Type B pancreatic cell (in vitro differentiated cells): Measurements from ENCODE around the gene TOR1AIP1. TPM values are rescaled to one million over a fixed set of nuclear protein-coding genes. Genes with fewer than 3 reads are reported as not detected.
"Not testable (repeated sequence)": the region's sequence is repeated elsewhere in the genome, so short reads cannot be mapped to it uniquely, and the experiment has no call there.

ENCODE experiments used
- DNase-seq: peaks from one replicate; pipeline ENCODE4 v3.0.0; 2021; ENCODE audit warnings: mixed read lengths; ENCODE audit not compliant: unreplicated experiment; ENCODE audit errors: extremely low spot score
- H3K27ac Mint-ChIP-seq: 2 replicates; pipeline ENCODE4 v1.8.0; 2021; ENCODE audit warnings: mild to moderate bottlenecking, mixed read lengths
- H3K27me3 Mint-ChIP-seq: 2 replicates; pipeline ENCODE4 v1.8.0; 2021; ENCODE audit warnings: mixed read lengths
- H3K36me3 Mint-ChIP-seq: 2 replicates; pipeline ENCODE4 v1.8.0; 2021; ENCODE audit warnings: mixed read lengths
- H3K4me1 Mint-ChIP-seq: one replicate; pipeline ENCODE4 v1.8.0; 2021; ENCODE audit warnings: mixed read lengths; ENCODE audit not compliant: unreplicated experiment
- H3K4me3 Mint-ChIP-seq: 2 replicates; pipeline ENCODE4 v1.8.0; 2021; ENCODE audit warnings: mild to moderate bottlenecking, mixed read lengths
- H3K9me3 Mint-ChIP-seq: 2 replicates; pipeline ENCODE4 v1.8.0; 2021; ENCODE audit warnings: mixed read lengths
- long read RNA-seq: library from polyadenylated mRNA; unstranded; transcript quantifications from one replicate; pipeline ENCODE4 v2.0.0, GENCODE V29; 2020
- total RNA-seq: library from RNA; stranded (reverse); gene quantifications from 2 replicates; pipeline ENCODE4 v1.2.1, GENCODE V29; 2021; ENCODE audit warnings: low replicate concordance
- TF ChIP-seq, protein P1 (sequence below): fragments of 200-600 bp; sonication (generic); conservative IDR thresholded peaks from 2 replicates; pipeline ENCODE4 v1.5.0; 2021; ENCODE audit warnings: antibody characterized with exemption, mild to moderate bottlenecking

TOR1AIP1 gene, protein sequence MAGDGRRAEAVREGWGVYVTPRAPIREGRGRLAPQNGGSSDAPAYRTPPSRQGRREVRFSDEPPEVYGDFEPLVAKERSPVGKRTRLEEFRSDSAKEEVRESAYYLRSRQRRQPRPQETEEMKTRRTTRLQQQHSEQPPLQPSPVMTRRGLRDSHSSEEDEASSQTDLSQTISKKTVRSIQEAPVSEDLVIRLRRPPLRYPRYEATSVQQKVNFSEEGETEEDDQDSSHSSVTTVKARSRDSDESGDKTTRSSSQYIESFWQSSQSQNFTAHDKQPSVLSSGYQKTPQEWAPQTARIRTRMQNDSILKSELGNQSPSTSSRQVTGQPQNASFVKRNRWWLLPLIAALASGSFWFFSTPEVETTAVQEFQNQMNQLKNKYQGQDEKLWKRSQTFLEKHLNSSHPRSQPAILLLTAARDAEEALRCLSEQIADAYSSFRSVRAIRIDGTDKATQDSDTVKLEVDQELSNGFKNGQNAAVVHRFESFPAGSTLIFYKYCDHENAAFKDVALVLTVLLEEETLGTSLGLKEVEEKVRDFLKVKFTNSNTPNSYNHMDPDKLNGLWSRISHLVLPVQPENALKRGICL
- 22.7 and 25.8 TPM in 2 replicates for total RNA-seq
- long read RNA-seq, full-length matches to known transcripts = 45 of 56 reads
- long read RNA-seq, partial matches to known transcripts = 3 of 56 reads
- long read RNA-seq, other reads (novel, unspliced or antisense) = 8 of 56 reads

GRCh38 chr1:179882253-179883039 lies at the start of gene TOR1AIP1:
TOR1AIP1 (plus strand) TSS chr1:179882285; CDS start chr1:179882503, 218 bp downstream.
- peaks cover 3% of the 10 kb centered on the region for H3K36me3 Mint-ChIP-seq
- peak within 1 kb of the TSS; percentile 100 for H3K27ac Mint-ChIP-seq
- H3K27me3 Mint-ChIP-seq = no peaks in the 10 kb centered on the region
- no peaks in the 10 kb centered on the region for H3K9me3 Mint-ChIP-seq
- DNase-seq = peak; percentile 98
- peak within 1 kb of the TSS; percentile 98 for H3K4me3 Mint-ChIP-seq
- TF ChIP-seq, protein P1, sequence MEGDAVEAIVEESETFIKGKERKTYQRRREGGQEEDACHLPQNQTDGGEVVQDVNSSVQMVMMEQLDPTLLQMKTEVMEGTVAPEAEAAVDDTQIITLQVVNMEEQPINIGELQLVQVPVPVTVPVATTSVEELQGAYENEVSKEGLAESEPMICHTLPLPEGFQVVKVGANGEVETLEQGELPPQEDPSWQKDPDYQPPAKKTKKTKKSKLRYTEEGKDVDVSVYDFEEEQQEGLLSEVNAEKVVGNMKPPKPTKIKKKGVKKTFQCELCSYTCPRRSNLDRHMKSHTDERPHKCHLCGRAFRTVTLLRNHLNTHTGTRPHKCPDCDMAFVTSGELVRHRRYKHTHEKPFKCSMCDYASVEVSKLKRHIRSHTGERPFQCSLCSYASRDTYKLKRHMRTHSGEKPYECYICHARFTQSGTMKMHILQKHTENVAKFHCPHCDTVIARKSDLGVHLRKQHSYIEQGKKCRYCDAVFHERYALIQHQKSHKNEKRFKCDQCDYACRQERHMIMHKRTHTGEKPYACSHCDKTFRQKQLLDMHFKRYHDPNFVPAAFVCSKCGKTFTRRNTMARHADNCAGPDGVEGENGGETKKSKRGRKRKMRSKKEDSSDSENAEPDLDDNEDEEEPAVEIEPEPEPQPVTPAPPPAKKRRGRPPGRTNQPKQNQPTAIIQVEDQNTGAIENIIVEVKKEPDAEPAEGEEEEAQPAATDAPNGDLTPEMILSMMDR = peak; percentile 68
- peaks cover 30% of the 10 kb centered on the region for H3K4me1 Mint-ChIP-seq

DNA sequence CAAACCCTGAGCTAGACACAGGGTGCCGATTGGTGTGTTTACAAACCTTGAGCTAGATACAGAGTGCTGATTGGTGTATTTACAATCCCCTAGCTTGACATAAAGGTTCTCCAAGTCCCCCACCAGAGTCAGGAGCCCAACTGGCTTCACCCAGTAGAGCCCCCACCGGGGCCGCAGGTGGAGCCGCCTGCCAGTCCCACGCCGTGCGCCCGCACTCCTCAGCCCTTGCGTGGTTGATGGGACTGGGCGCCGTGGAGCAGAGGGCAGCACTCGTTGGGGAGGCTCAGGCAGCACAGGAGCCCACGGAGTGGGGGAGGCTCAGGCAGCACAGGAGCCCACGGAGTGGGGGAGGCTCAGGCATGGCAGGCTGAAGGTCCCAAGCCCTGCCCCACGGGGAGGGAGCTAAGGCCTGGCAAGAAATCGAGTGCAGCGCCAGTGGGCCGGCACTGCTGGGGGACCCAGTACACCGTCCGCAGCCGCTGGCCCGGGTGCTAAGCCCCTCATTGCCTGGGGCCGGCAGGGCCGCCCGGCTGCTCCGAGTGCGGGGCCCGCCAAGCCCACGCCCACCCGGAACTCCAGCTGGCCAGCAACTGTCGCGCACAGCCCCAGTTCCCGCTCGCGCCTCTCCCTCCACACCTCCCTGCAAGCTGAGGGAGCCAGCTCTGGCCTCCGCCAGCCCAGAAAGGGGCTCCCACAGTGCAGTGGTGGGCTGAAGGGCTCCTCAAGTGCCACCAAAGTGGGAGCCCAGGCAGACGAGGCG lies 45.2 kb upstream of the TOR1AIP1 start:
- H3K4me1 Mint-ChIP-seq, H3K27ac Mint-ChIP-seq, H3K36me3 Mint-ChIP-seq, H3K27me3 Mint-ChIP-seq, H3K9me3 Mint-ChIP-seq, H3K4me3 Mint-ChIP-seq: not testable (repeated sequence)
- peak; percentile 63 for DNase-seq

DNA sequence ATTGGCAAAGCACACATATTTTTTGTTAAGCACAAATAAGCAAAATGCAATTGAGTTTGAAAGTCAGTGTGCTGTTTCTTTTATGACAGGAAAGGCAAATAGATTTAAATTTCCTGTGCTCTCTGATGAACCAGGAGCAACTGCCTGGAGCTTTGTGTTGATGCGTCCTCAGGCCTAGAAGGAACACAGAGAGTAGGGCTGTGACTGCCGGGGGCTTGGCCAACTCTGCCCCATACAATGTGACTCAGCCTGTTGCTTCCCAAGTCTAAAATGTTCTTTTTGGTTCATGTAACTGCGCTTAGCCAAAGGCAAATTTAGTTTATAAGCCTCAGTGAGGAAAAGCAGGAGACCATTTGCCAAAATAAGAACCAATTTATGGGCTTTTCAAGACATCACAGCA lies 42.0 kb upstream of the TOR1AIP1 start:
- no peaks in the 10 kb centered on the region for H3K27me3 Mint-ChIP-seq
- no peak overlapping the region for H3K4me3 Mint-ChIP-seq
- TF ChIP-seq, protein P1 = no peak
- peaks cover 4% of the 10 kb centered on the region for H3K4me1 Mint-ChIP-seq
- H3K36me3 Mint-ChIP-seq = peaks cover 15% of the 10 kb centered on the region
- no peak for DNase-seq
- peak overlapping the region; percentile 72 for H3K27ac Mint-ChIP-seq
- peaks cover 3% of the 10 kb centered on the region for H3K9me3 Mint-ChIP-seq

DNA sequence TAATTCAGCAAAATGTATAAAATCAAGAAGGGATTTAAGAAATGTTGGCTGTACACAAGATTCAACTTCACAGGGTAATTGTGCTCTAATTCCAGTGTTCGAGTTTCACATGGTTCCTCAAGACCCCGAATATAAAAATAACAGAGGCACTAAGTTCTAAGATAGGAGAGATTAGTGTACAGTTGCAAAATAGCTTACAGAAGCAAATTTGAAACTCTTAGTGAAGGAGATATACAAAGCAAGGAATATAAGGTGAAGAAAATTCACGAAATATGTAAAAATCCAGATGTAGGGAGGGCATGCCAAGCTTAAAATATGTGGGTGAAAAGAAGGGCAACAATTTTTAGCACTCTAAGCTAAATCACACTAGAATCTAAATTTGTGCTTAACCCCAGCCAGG lies 33.9 kb upstream of the TOR1AIP1 start:
- TF ChIP-seq, protein P1 = no peak
- H3K9me3 Mint-ChIP-seq = no peaks in the 10 kb centered on the region
- no peaks in the 10 kb centered on the region for H3K4me1 Mint-ChIP-seq
- no peak overlapping the region for H3K4me3 Mint-ChIP-seq
- H3K27ac Mint-ChIP-seq = no peak overlapping the region
- no peak for DNase-seq
- peaks cover 24% of the 10 kb centered on the region for H3K36me3 Mint-ChIP-seq
- H3K27me3 Mint-ChIP-seq = no peaks in the 10 kb centered on the region

- Mint-ChIP-seq H3K36me3 (peaks cover 30% of the 10 kb centered on the region), H3K27me3 (no peaks in the 10 kb centered on the region), H3K4me1 (no peaks in the 10 kb centered on the region), H3K9me3 (no peaks in the 10 kb centered on the region), H3K27ac (no peak overlapping the region), H3K4me3 (no peak overlapping the region)
- DNase-seq = no peak
- TF ChIP-seq, protein P1 = no peak
These were observed 29.0 kb upstream of the TOR1AIP1 start for GRCh38 chr1:179853102-179853501.

DNA sequence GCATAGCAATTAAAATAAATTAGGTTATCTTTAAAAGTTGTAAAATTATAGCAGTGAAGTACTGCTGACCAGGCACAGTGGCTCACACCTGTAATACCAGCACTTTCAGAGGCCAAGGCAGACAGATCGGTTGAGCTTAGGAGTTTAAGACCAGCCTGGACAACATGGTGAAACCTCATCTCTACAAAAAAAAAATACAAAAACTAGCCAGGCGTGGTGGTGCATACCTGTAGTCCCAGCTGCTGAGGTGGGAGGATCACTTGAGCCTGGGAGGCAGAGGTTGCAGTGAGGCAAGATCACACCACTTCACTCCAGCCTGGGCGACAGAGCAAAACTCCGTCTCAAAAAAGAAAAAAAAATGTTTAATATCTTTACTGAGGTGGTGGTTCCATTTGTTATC lies 26.3 kb upstream of the TOR1AIP1 start:
- H3K27ac Mint-ChIP-seq, DNase-seq, H3K4me1 Mint-ChIP-seq, H3K9me3 Mint-ChIP-seq, H3K27me3 Mint-ChIP-seq, H3K4me3 Mint-ChIP-seq: not testable (repeated sequence)
- peaks cover 35% of the 10 kb centered on the region for H3K36me3 Mint-ChIP-seq
